H9 (cell line): ENCODE results near the gene PSMB7. TPM values are rescaled to one million over a fixed set of nuclear protein-coding genes. Genes with fewer than 3 reads are reported as not detected.

Experiments
- DNase-seq: peaks from one replicate; pipeline ENCODE4 v3.0.0-alpha.2; 2017
- H2AFZ ChIP-seq: one replicate; pipeline ENCODE4 v1.6.1; 2013; ENCODE audit warnings: mild to moderate bottlenecking, low read length, control low read depth, moderate library complexity
- H2AK5ac ChIP-seq: 2 replicates; pipeline ENCODE4 v1.6.1; 2013; ENCODE audit warnings: low read length, control low read depth, mixed read lengths; ENCODE audit not compliant: insufficient read length
- H2BK120ac ChIP-seq: one replicate; pipeline ENCODE4 v1.6.1; 2013; ENCODE audit warnings: low read depth, mild to moderate bottlenecking, low read length, control low read depth, inconsistent platforms; ENCODE audit not compliant: poor library complexity, severe bottlenecking
- H2BK12ac ChIP-seq: 2 replicates; pipeline ENCODE4 v1.6.1; 2013; ENCODE audit warnings: low read length, control low read depth, mixed read lengths, low read depth; ENCODE audit not compliant: insufficient read length
- H2BK15ac ChIP-seq: 2 replicates; pipeline ENCODE4 v1.6.1; 2013; ENCODE audit warnings: low read depth, low read length, control low read depth
- H2BK20ac ChIP-seq: one replicate; pipeline ENCODE4 v1.6.1; 2013; ENCODE audit warnings: low read depth, mild to moderate bottlenecking, low read length, control low read depth, inconsistent platforms; ENCODE audit not compliant: poor library complexity, severe bottlenecking
- H2BK5ac ChIP-seq: 2 replicates; pipeline ENCODE4 v1.6.1; 2013; ENCODE audit warnings: low read length, control low read depth, mixed read lengths; ENCODE audit not compliant: insufficient read length
- H3K14ac ChIP-seq: 2 replicates; pipeline ENCODE4 v1.6.1; 2013; ENCODE audit warnings: low read length, control low read depth; ENCODE audit not compliant: insufficient read depth
- H3K18ac ChIP-seq: 2 replicates; pipeline ENCODE4 v1.6.1; 2013; ENCODE audit warnings: low read depth, mild to moderate bottlenecking, mixed read lengths, low read length, control low read depth; ENCODE audit not compliant: insufficient read length
- H3K23ac ChIP-seq: 2 replicates; pipeline ENCODE4 v1.6.1; 2013; ENCODE audit warnings: low read length, control low read depth, mixed read lengths, low read depth; ENCODE audit not compliant: insufficient read length
- H3K23me2 ChIP-seq: 2 replicates; pipeline ENCODE4 v1.6.1; 2013; ENCODE audit warnings: low read depth, mild to moderate bottlenecking, mixed read lengths, low read length, control low read depth; ENCODE audit not compliant: insufficient read length, poor library complexity, severe bottlenecking
- H3K27ac ChIP-seq: 2 replicates; pipeline ENCODE4 v1.5.1; 2013; ENCODE audit warnings: low read length, control low read depth, mixed read lengths, low read depth; ENCODE audit not compliant: insufficient read length
- H3K27me3 ChIP-seq: 2 replicates; pipeline ENCODE4 v1.6.1; 2013; ENCODE audit warnings: low read length, control low read depth, inconsistent platforms; ENCODE audit not compliant: insufficient read depth
- H3K4ac ChIP-seq: 2 replicates; pipeline ENCODE4 v1.6.1; 2013; ENCODE audit warnings: low read depth, mild to moderate bottlenecking, control low read depth, inconsistent platforms, low read length, moderate library complexity
- H3K4me1 ChIP-seq: 2 replicates; pipeline ENCODE4 v1.6.1; 2013; ENCODE audit warnings: low read length, control low read depth, inconsistent platforms; ENCODE audit not compliant: insufficient read depth
- H3K4me2 ChIP-seq: 2 replicates; pipeline ENCODE4 v1.6.1; 2013; ENCODE audit warnings: low read length, control low read depth, mixed read lengths; ENCODE audit not compliant: insufficient read length, insufficient read depth
- H3K56ac ChIP-seq: 2 replicates; pipeline ENCODE4 v1.6.1; 2013; ENCODE audit warnings: low read depth, mild to moderate bottlenecking, mixed read lengths, low read length, control low read depth; ENCODE audit not compliant: insufficient read length
- H3K79me1 ChIP-seq: 2 replicates; pipeline ENCODE4 v1.6.1; 2013; ENCODE audit warnings: low read depth, mild to moderate bottlenecking, moderate library complexity, low read length, control low read depth, inconsistent platforms; ENCODE audit not compliant: insufficient read depth, poor library complexity, severe bottlenecking
- H3K79me2 ChIP-seq: 2 replicates; pipeline ENCODE4 v1.6.1; 2013; ENCODE audit warnings: low read length, control low read depth, inconsistent platforms; ENCODE audit not compliant: insufficient read depth
- H3K9ac ChIP-seq: 2 replicates; pipeline ENCODE4 v1.6.1; 2013; ENCODE audit warnings: low read length, control low read depth, mixed read lengths; ENCODE audit not compliant: insufficient read length; ENCODE audit errors: extremely low read depth
- H3K9me3 ChIP-seq: one replicate; pipeline ENCODE4 v1.6.1; 2013; ENCODE audit warnings: low read depth, low read length, inconsistent platforms; ENCODE audit not compliant: control insufficient read depth
- H3T11ph ChIP-seq: one replicate; pipeline ENCODE4 v1.6.1; 2013; ENCODE audit warnings: mild to moderate bottlenecking, low read length, control low read depth, inconsistent platforms
- H4K20me1 ChIP-seq: one replicate; pipeline ENCODE4 v1.6.1; 2013; ENCODE audit not compliant: control insufficient read depth, insufficient read length, insufficient read depth
- H4K5ac ChIP-seq: 2 replicates; pipeline ENCODE4 v1.6.1; 2013; ENCODE audit warnings: low read depth, mild to moderate bottlenecking, mixed read lengths, low read length, control low read depth; ENCODE audit not compliant: insufficient read length
- H4K8ac ChIP-seq: replicated peaks from 2 replicates; pipeline ENCODE4 v1.6.1; 2013; ENCODE audit warnings: low read length, control low read depth, mixed read lengths, low read depth; ENCODE audit not compliant: insufficient read length
- H4K91ac ChIP-seq: 2 replicates; pipeline ENCODE4 v1.6.1; 2013; ENCODE audit warnings: low read depth, mild to moderate bottlenecking, moderate library complexity, mixed read lengths, low read length, control low read depth; ENCODE audit not compliant: insufficient read length
- H3K27ac Mint-ChIP-seq, 3 experiments: 2 replicates in 2 of 3; 3 replicates in 1 of 3; pipeline ENCODE4 v1.8.0; 2020 to 2021; ENCODE audit warnings: mixed read lengths in 3 of 3, mild to moderate bottlenecking in 1 of 3, moderate library complexity in 1 of 3
- H3K27me3 Mint-ChIP-seq: 2 replicates; pipeline ENCODE4 v1.8.0; 2021; ENCODE audit warnings: low read depth, mild to moderate bottlenecking, moderate library complexity, mixed read lengths
- H3K36me3 Mint-ChIP-seq, 3 experiments: 2 replicates in 2 of 3; 3 replicates in 1 of 3; pipeline ENCODE4 v1.8.0; 2020 to 2021; ENCODE audit warnings: low read depth in 3 of 3, mixed read lengths in 3 of 3; ENCODE audit not compliant: insufficient read depth in 1 of 3
- H3K4me1 Mint-ChIP-seq, 2 experiments: 2 replicates each; pipeline ENCODE4 v1.8.0; 2020; ENCODE audit warnings: mixed read lengths in 2 of 2
- H3K4me3 Mint-ChIP-seq, 2 experiments: 2 replicates in 1 of 2; 3 replicates in 1 of 2; pipeline ENCODE4 v1.8.0; 2020 to 2021; ENCODE audit warnings: mild to moderate bottlenecking in 2 of 2, mixed read lengths in 2 of 2, moderate library complexity in 1 of 2
- H3K9me3 Mint-ChIP-seq, 2 experiments: 2 replicates in 1 of 2; 3 replicates in 1 of 2; pipeline ENCODE4 v1.8.0; 2020; ENCODE audit warnings: mild to moderate bottlenecking in 2 of 2, mixed read lengths in 2 of 2, moderate library complexity in 1 of 2
- CTCF ChIP-seq: fragments of 200-600 bp; sonication (generic); conservative IDR thresholded peaks from 3 replicates; pipeline ENCODE4 v1.8.0; 2021; ENCODE audit warnings: antibody characterized with exemption, mild to moderate bottlenecking
- WGBS: extraction: QIAGEN DNeasy Blood & Tissue Kit; methylation state at CpG from one replicate; pipeline ENCODE4 v1.1.7; 2013; ENCODE audit warnings: missing lambda C conversion rate, low lambda C conversion rate, mixed read lengths; ENCODE audit not compliant: insufficient read length; ENCODE audit errors: extremely low coverage; 5-methylcytosine and 5-hydroxymethylcytosine counted together
- total RNA-seq: library from RNA; stranded (reverse); gene quantifications from 2 replicates; pipeline ENCODE4 v1.2.1, GENCODE V29; 2021

The PSMB7 gene
- total RNA-seq, 1 experiment from 2014 or later: 209 TPM

- Histone ChIP-seq H3K18ac (no peak overlapping the region), H2BK20ac (no peak overlapping the region), H3K4ac (no peak overlapping the region), H3K9me3 (no peaks in the 10 kb centered on the region), H2BK15ac (no peak overlapping the region), H4K5ac (no peak overlapping the region), H3K14ac (no peak overlapping the region), H3K4me2 (no peak overlapping the region), H4K8ac (no peak overlapping the region), H3K56ac (no peak overlapping the region), H3K23me2 (no peaks in the 10 kb centered on the region), H3K27me3 (no peaks in the 10 kb centered on the region), H3K4me1 (no peaks in the 10 kb centered on the region; the same call in 1 of the 2 replicates), H3T11ph (no peak overlapping the region), H3K27ac (no peak overlapping the region), H4K91ac (no peak overlapping the region), H2BK5ac (no peak overlapping the region), H2AK5ac (no peak overlapping the region), H3K79me1 (no peaks in the 10 kb centered on the region), H2BK12ac (no peak overlapping the region), H3K23ac (no peak overlapping the region), H4K20me1 (no peaks in the 10 kb centered on the region), H3K9ac (no peak overlapping the region), H3K79me2 (no peaks in the 10 kb centered on the region), H2AFZ (no peak overlapping the region), H2BK120ac (no peak overlapping the region)
- H3K4me3 Mint-ChIP-seq: no peak overlapping the region
- DNase-seq: no peak
- no peaks in the 10 kb centered on the region for H3K9me3 Mint-ChIP-seq
- H3K27ac Mint-ChIP-seq: peak overlapping the region in 2 of 3 experiments; percentile 44 to 84; a peak in 3 of 7 replicates
- H3K36me3 Mint-ChIP-seq: peaks cover 9 to 34% (median 31%) of the 10 kb centered on the region in 3 experiments
- no peak for TF ChIP-seq CTCF
- no peaks in the 10 kb centered on the region; the same call in 1 of the 2 replicates for H3K27me3 Mint-ChIP-seq
- no CpG with 5 or more reads among the region's 26 CpGs for WGBS
- H3K4me1 Mint-ChIP-seq: peaks cover 12 to 29% of the 10 kb centered on the region in 2 experiments
These were observed 67.9 kb downstream of the PSMB7 start for GRCh38 chr9:124347206-124347967.
